ENCODE results near the gene ATP2A3.

Gene ATP2A3

GRCh38 chr17:3972931-3973330, 8.7 kb upstream of the ATP2A3 start:
- no peak for DNase-seq (ENCODE audit: low spot score)

GRCh38 chr17:3972281-3972731, 8.1 kb upstream of the ATP2A3 start:
- no peak for DNase-seq (ENCODE audit: low spot score)

GRCh38 chr17:3970668-3971067, 6.4 kb upstream of the ATP2A3 start:
- no peak for DNase-seq (ENCODE audit: low spot score)

GRCh38 chr17:3969963-3970362, 5.7 kb upstream of the ATP2A3 start:
- DNase-seq (ENCODE audit: low spot score): no peak

GRCh38 chr17:3968886-3969524, 4.8 kb upstream of the ATP2A3 start:
- no peak for DNase-seq (ENCODE audit: low spot score)

GRCh38 chr17:3968015-3968414, 3.8 kb upstream of the ATP2A3 start:
- no peak for DNase-seq (ENCODE audit: low spot score)

- no peak for DNase-seq (ENCODE audit: low spot score)
Measured at GRCh38 chr17:3966720-3967363, 2.6 kb upstream of the ATP2A3 start.

- peak; percentile 69 for DNase-seq (ENCODE audit: low spot score)
Measured at GRCh38 chr17:3965118-3965800, 1.0 kb upstream of the ATP2A3 start.

- DNase-seq (ENCODE audit: low spot score): peak; percentile 65
Measured at GRCh38 chr17:3963237-3964201, 718 bp downstream of the ATP2A3 start.

GRCh38 chr17:3962965-3963236, 1.3 kb downstream of the ATP2A3 start:
- no peak for DNase-seq (ENCODE audit: low spot score)

GRCh38 chr17:3962217-3962964, 1.8 kb downstream of the ATP2A3 start:
- DNase-seq (ENCODE audit: low spot score): no peak

- DNase-seq (ENCODE audit: low spot score): peak; percentile 35
Measured at GRCh38 chr17:3961564-3962047, 2.6 kb downstream of the ATP2A3 start.

- no peak for DNase-seq (ENCODE audit: low spot score)
Measured at GRCh38 chr17:3960764-3961163, 3.5 kb downstream of the ATP2A3 start.

GRCh38 chr17:3959921-3960601, 4.2 kb downstream of the ATP2A3 start:
- no peak for DNase-seq (ENCODE audit: low spot score)

- no peak for DNase-seq (ENCODE audit: low spot score)
Measured at GRCh38 chr17:3959295-3959899, 4.8 kb downstream of the ATP2A3 start.

- DNase-seq (ENCODE audit: low spot score): no peak
Measured at GRCh38 chr17:3957735-3958599, 6.3 kb downstream of the ATP2A3 start.

- DNase-seq (ENCODE audit: low spot score): no peak
Measured at GRCh38 chr17:3956983-3957382, 7.3 kb downstream of the ATP2A3 start.

- no peak for DNase-seq (ENCODE audit: low spot score)
Measured at GRCh38 chr17:3956327-3956957, 7.8 kb downstream of the ATP2A3 start.

GRCh38 chr17:3955673-3955988, 8.6 kb downstream of the ATP2A3 start:
- DNase-seq (ENCODE audit: low spot score): no peak

Measured in CD4-positive, alpha-beta T cell treated with Interleukin-15 for 4 hours (primary cell).